Measurements from ENCODE around the gene USP53.

The USP53 gene

DNA sequence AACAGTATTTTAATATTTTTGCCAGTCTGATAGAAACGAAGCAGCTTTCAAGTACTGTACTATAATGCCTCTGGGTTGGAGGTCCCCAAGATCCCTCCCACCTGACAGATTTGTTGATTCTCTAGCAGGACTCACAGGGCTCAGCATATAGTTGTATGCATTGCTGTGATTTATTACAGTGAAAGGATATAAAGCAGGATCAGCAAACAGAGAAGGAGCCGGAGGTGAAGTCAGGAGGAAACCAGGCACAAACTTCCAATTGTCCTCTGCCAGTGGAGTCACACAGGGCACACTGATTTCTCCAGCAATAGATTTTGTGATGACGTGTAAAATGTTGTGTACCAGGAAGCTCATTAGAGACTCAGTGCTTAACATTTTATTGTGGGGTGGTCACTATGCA, 19.0 kb downstream of the USP53 start:
- H3K36me3 ChIP-seq (ENCODE audit: control insufficient read depth in 2 of 2, insufficient read depth in 1 of 2, low read length in 2 of 2): peaks cover 0 to 26% of the 10 kb centered on the region in 2 experiments; a peak in 1 of 3 replicates

More for the DNA sequence above, 19.0 kb downstream of the USP53 start:
- H3K4me3 ChIP-seq (ENCODE audit: low read depth, low read length): no peak overlapping the region
- H3K4me1 ChIP-seq (ENCODE audit: control insufficient read depth, insufficient read depth, low read length): no peaks in the 10 kb centered on the region; the same call in 1 of the 2 replicates
- ChIA-PET CTCF (no interaction called here), POLR2A (no interaction called here)
- no peak overlapping the region for H3K27ac ChIP-seq (ENCODE audit: extremely low read depth, low read depth, low read length)
- H3K9me3 ChIP-seq (ENCODE audit: control insufficient read depth, insufficient read depth, low read depth, low read length): no peaks in the 10 kb centered on the region
- TF ChIP-seq ZNF292 (tag by site-specific recombination; IDR thresholded peaks at IDR 0.05; ENCODE audit: borderline replicate concordance, low read depth) (no peak), HIC1 (tag by site-specific recombination; IDR thresholded peaks at IDR 0.05) (no peak), ZNF707 (tag by site-specific recombination; IDR thresholded peaks at IDR 0.05) (no peak), ZNF324 (tag by site-specific recombination; IDR thresholded peaks at IDR 0.05) (no peak), ZNF211 (tag by site-specific recombination; IDR thresholded peaks at IDR 0.05; ENCODE audit: low read depth) (no peak), ZNF600 (tag by site-specific recombination; IDR thresholded peaks at IDR 0.05) (no peak), ZNF561 (tag by site-specific recombination; IDR thresholded peaks at IDR 0.05; ENCODE audit: borderline replicate concordance) (no peak), ZNF423 (tag by site-specific recombination; IDR thresholded peaks at IDR 0.05) (no peak), YY2 (tag by site-specific recombination; IDR thresholded peaks at IDR 0.05) (no peak), ZNF112 (tag by site-specific recombination; IDR thresholded peaks at IDR 0.05) (no peak), KLF17 (tag by site-specific recombination; IDR thresholded peaks at IDR 0.05) (no peak), ZNF280D (tag by site-specific recombination; IDR thresholded peaks at IDR 0.05) (no peak), ZNF23 (tag by site-specific recombination; IDR thresholded peaks at IDR 0.05; ENCODE audit: borderline replicate concordance) (no peak), ZNF350 (tag by site-specific recombination; IDR thresholded peaks at IDR 0.05) (no peak), ZNF621 (tag by site-specific recombination; IDR thresholded peaks at IDR 0.05) (no peak), ZSCAN30 (tag by site-specific recombination; IDR thresholded peaks at IDR 0.05) (no peak), ZNF76 (tag by site-specific recombination; IDR thresholded peaks at IDR 0.05; ENCODE audit: borderline replicate concordance, low read depth) (no peak)
- TF ChIP-seq, protein P1, sequence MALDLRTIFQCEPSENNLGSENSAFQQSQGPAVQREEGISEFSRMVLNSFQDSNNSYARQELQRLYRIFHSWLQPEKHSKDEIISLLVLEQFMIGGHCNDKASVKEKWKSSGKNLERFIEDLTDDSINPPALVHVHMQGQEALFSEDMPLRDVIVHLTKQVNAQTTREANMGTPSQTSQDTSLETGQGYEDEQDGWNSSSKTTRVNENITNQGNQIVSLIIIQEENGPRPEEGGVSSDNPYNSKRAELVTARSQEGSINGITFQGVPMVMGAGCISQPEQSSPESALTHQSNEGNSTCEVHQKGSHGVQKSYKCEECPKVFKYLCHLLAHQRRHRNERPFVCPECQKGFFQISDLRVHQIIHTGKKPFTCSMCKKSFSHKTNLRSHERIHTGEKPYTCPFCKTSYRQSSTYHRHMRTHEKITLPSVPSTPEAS (tag by site-specific recombination; IDR thresholded peaks at IDR 0.05): no peak
- TF ChIP-seq, protein P2, sequence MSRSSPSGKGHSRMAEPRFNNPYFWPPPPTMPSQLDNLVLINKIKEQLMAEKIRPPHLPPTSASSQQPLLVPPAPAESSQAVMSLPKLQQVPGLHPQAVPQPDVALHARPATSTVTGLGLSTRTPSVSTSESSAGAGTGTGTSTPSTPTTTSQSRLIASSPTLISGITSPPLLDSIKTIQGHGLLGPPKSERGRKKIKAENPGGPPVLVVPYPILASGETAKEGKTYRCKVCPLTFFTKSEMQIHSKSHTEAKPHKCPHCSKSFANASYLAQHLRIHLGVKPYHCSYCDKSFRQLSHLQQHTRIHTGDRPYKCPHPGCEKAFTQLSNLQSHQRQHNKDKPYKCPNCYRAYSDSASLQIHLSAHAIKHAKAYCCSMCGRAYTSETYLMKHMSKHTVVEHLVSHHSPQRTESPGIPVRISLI (tag by site-specific recombination; IDR thresholded peaks at IDR 0.05): no peak
